NT2/D1 (cell line): ENCODE measurements around the gene ARHGAP22.
A peak's percentile ranks its signal among the peaks of the same experiment; 100 is the strongest.

Experiments used
- DNase-seq: peaks from one replicate; pipeline ENCODE4 v3.0.0-alpha.2; 2011; ENCODE audit warnings: low read depth, low spot score
- H3K27me3 ChIP-seq: 2 replicates; pipeline ENCODE4 v1.6.0; 2011; ENCODE audit warnings: mild to moderate bottlenecking; ENCODE audit not compliant: insufficient read length, insufficient read depth
- H3K36me3 ChIP-seq: 2 replicates; pipeline ENCODE4 v1.6.1; 2011; ENCODE audit warnings: mild to moderate bottlenecking, low read length, mixed read lengths; ENCODE audit not compliant: insufficient read depth, insufficient read length
- H3K4me1 ChIP-seq: 2 replicates; pipeline ENCODE4 v1.5.1; 2011; ENCODE audit not compliant: insufficient read depth, insufficient read length
- H3K4me3 ChIP-seq: 2 replicates; pipeline ENCODE4 v1.5.1; 2011; ENCODE audit warnings: low read depth; ENCODE audit not compliant: insufficient read length
- H3K9ac ChIP-seq: 2 replicates; pipeline ENCODE4 v1.6.0; 2011; ENCODE audit warnings: low read depth; ENCODE audit not compliant: insufficient read length
- H3K9me3 ChIP-seq: 2 replicates; pipeline ENCODE4 v1.5.1; 2011; ENCODE audit warnings: mild to moderate bottlenecking, low read length; ENCODE audit not compliant: insufficient read depth
- SUZ12 ChIP-seq: IDR thresholded peaks from 2 replicates; pipeline ENCODE4 v1.6.1; 2011; ENCODE audit not compliant: insufficient read length, insufficient read depth; ENCODE audit errors: extremely low read depth
- YY1 ChIP-seq: IDR thresholded peaks from 2 replicates; pipeline ENCODE4 v1.6.1; 2011; ENCODE audit not compliant: insufficient read length, insufficient read depth
- ZNF274 ChIP-seq: IDR thresholded peaks from 2 replicates; pipeline ENCODE4 v1.6.1; 2011; ENCODE audit warnings: mild to moderate bottlenecking, low read depth, low read length

ARHGAP22 gene

DNA sequence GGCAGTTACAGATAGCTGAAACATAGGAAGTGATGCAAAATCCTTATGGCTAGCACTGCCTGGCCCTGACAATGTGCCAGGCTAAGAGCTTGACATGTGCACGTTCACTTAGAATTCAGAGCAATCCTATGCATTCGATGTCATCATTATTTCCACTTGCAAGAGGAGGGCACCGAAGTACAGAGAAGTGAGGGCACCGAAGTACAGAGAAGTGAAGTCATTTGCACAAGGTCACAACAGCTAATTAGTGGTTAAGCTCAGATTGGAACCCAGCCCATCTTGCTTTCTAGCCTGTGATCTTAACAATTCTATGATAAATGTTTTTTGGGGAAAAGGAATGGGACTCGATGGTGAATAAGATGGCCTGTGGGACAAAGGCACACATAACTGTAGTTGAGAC lies 73.4 kb downstream of the ARHGAP22 start:
- Histone ChIP-seq H3K4me3 (no peak overlapping the region), H3K36me3 (no peaks in the 10 kb centered on the region), H3K9me3 (no peaks in the 10 kb centered on the region), H3K27me3 (no peaks in the 10 kb centered on the region), H3K9ac (no peak overlapping the region), H3K4me1 (peaks cover 3% of the 10 kb centered on the region)
- TF ChIP-seq ZNF274 (no peak), YY1 (no peak), SUZ12 (no peak)
- no peak for DNase-seq

DNA sequence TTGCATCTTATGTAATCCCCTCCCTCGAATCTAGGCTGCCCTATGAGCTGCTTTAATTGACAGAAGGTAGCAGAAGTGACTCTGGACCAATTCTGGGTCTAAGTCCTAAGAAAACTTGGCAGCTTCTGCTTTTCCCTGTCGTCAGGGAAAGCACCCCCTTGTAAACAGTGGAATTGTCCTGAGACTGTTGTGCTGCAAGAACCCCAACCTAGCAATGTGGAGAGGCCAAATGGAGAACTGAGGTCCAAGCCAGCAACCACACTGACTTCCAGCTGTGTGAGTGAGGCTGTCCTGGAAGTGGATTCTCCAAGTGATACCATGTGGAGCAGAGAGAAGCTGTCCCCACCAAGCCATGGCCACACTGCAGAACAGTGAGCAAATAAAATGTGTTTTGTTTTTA lies 75.5 kb downstream of the ARHGAP22 start:
- DNase-seq = no peak
- Histone ChIP-seq H3K36me3 (no peaks in the 10 kb centered on the region), H3K4me3 (no peak overlapping the region), H3K9ac (no peak overlapping the region), H3K9me3 (no peaks in the 10 kb centered on the region), H3K27me3 (no peaks in the 10 kb centered on the region), H3K4me1 (peaks cover 6% of the 10 kb centered on the region)
- TF ChIP-seq YY1 = no peak
- no peak for TF ChIP-seq ZNF274
- no peak for TF ChIP-seq SUZ12

DNA sequence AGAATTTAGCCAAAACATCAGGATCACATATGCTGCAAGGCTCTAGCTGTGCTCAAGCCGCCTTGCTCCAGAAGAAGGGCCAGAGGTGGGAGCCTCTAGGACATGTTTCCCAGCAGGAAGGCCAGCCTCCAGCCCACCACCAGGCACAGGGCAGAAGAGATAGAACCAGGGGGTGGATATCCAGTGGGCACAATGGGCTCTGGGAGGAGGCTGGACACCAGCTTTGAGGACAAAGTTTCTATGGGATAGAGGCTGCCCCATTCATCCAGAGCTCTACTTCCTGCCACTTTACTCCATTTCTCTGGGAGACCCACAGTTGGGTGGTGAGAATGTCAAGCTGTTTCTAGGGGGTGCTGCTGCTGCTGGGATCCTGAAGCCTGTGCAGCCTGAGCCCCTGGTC lies 77.1 kb downstream of the ARHGAP22 start:
- no peak overlapping the region for H3K4me3 ChIP-seq
- no peak overlapping the region for H3K9ac ChIP-seq
- no peaks in the 10 kb centered on the region for H3K27me3 ChIP-seq
- no peaks in the 10 kb centered on the region for H3K36me3 ChIP-seq
- no peak for DNase-seq
- H3K9me3 ChIP-seq = no peaks in the 10 kb centered on the region
- H3K4me1 ChIP-seq = peaks cover 3% of the 10 kb centered on the region
- TF ChIP-seq ZNF274 (no peak), YY1 (no peak), SUZ12 (no peak)

DNA sequence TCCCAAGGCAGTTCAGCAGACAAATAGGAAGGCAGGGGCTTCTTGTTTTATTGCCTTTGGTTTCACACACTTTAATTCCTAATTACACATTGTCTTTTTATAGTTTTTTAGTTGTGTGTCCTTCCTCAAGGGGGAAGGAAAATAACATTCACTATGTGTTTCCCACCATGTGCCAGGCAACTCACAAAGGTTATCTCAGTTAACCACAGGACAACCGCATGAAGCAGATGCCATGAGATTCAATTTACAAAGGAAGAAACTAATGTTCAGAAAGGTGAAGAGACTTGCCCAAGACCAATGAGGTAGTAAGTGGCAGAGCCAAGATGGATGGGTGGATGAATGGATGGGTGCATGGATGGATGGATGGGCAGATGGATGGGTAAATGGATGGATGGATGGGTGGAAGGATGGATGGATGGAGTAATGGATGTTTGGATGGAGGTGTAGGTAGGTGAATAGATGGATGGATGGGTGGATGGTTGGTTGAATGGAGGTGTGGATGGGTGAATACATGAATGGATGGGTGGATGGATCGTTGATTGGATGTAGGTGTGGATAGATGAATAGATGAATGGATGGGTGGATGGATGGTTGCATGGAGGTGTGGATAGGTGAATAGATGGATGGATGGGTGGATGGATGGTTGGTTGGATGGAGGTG lies 77.9 kb downstream of the ARHGAP22 start:
- H3K27me3 ChIP-seq = no peaks in the 10 kb centered on the region
- H3K9ac ChIP-seq = no peak overlapping the region
- H3K4me1 ChIP-seq = peaks cover 4% of the 10 kb centered on the region
- TF ChIP-seq SUZ12 (no peak), ZNF274 (no peak), YY1 (no peak)
- H3K4me3 ChIP-seq = no peak overlapping the region
- no peak for DNase-seq
- H3K9me3 ChIP-seq = no peaks in the 10 kb centered on the region
- H3K36me3 ChIP-seq = no peaks in the 10 kb centered on the region

DNA sequence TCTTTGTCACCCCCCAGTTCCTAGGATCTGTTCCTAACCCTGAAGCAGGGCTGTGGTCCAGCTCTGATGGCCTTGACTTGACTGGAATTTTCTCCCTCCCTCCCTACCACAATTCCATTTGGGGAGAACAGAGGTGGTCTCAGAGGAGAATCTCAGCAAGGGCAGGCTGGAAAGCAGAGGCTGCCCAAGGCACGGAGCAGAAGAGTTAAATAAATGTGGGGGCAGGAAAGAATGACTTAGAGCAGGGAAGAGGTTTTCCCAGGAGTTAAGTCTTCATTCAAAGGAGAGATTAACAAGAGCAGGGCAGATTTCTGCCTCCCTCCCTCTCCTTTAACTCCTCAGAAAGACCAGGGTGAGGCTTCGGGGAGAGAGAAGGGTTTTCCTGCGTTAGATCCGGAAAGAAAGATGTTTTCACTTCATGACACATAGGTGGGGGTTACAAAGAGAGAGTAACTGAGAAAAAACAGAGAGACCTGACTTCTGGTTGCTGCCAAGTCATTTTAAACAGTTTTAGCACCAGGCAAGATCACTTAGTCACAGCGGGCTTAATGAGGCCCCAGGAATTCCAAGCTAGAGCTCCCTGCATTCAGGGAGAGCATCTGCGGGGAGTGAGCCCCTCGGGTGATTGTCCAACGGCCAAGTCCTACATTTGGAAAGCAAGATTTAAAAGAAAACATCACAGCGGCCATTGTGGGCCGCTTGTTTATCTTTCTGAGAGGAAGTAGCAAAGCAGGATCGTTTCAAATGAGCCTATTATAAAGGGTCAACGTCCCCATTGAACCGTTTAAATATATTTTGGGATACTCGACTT lies 78.7 kb downstream of the ARHGAP22 start:
- Histone ChIP-seq H3K4me3 (no peak overlapping the region), H3K9ac (no peak overlapping the region), H3K27me3 (no peaks in the 10 kb centered on the region), H3K36me3 (no peaks in the 10 kb centered on the region), H3K9me3 (no peaks in the 10 kb centered on the region), H3K4me1 (peaks cover 4% of the 10 kb centered on the region)
- TF ChIP-seq ZNF274 (no peak), SUZ12 (no peak), YY1 (no peak)
- no peak for DNase-seq

DNA sequence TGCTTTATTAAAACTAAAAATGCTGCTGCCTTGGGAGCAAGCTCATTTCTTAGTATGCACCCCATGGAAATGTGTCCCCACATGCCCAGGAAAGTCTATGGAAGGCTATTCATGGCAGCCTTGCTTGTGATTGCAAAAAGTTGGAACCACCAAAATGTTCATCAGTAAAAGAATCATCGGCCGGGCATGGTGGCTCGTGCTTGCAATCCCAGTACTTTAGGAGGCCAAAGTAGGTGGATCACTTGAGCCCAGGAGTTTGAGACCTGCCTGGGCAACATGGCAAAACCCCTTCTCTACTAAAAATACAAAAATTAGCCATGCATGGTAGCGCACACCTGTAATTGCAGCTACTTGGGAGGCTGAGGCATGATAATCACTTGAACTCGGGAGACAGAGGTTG lies 79.8 kb downstream of the ARHGAP22 start:
- Histone ChIP-seq H3K4me3 (no peak overlapping the region), H3K9ac (no peak overlapping the region), H3K27me3 (no peaks in the 10 kb centered on the region), H3K4me1 (peaks cover 4% of the 10 kb centered on the region), H3K9me3 (no peaks in the 10 kb centered on the region), H3K36me3 (no peaks in the 10 kb centered on the region)
- DNase-seq = no peak
- TF ChIP-seq ZNF274 (no peak), YY1 (no peak), SUZ12 (no peak)

DNA sequence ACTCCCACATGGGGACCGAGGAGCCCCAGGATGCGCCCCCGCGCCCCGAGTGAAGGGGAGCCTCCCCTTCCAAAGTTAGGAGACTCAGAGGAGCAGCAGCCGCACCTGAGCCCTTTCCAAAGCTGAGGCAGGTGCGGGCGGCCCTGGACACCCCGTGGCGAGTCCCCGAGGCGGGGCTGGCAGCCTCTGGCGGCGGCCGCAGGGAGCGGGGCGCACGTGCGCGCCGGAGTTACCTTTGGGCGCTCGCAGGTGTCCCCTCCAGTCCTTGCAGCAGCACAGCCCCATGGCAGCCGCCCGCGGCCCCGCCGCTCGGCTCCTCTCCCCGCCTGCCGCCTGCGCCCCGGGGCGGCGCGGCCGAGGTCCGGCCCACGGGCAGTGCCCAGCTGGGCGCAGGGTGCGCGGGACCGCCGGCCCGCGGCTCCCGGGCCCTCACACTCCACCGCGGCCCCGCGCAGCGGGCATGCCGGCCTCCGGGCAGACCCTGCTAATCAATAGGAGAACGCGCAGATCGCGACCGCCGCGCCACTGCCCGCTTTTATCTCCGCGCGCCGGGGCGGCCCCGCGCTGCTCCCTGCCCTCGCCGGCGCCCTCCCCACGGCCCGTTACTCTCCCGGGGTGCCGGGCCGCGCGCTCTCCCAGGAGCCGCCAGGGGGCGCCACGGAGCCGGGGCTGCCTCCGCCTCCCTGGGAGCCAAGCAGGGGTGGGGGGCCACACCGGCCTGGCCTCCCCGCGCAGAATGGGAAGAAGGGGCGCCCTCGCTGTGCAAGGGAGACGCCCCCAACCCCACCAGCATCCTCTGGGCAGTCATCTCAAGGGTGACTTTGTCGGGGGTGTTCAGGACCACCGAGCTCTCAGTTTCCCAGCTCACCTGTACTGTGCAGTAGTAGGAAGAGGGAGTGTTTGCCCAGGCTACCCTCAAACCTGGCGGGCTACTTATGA lies 80.8 kb downstream of the ARHGAP22 start:
- Histone ChIP-seq H3K9ac (peak overlapping the region; percentile 83), H3K36me3 (no peaks in the 10 kb centered on the region), H3K4me3 (peak overlapping the region; percentile 68), H3K4me1 (peaks cover 8% of the 10 kb centered on the region), H3K27me3 (no peaks in the 10 kb centered on the region), H3K9me3 (no peaks in the 10 kb centered on the region)
- no peak for DNase-seq
- TF ChIP-seq SUZ12 (no peak), YY1 (no peak), ZNF274 (no peak)
